Neural progenitor cell (in vitro differentiated cells): ENCODE results near the gene ESPL1. TPM values are rescaled to one million over a fixed set of nuclear protein-coding genes. Genes with fewer than 3 reads are reported as not detected.
A peak's percentile ranks its signal among the peaks of the same experiment; 100 is the strongest.

Source experiments
- DNase-seq: peaks from one replicate; pipeline ENCODE4 v3.0.0-alpha.2; 2016; ENCODE audit warnings: low spot score
- H2AFZ ChIP-seq: fragments of 200-600 bp; sonication (generic); replicated peaks from 2 replicates; pipeline ENCODE4 v1.6.1; 2016; ENCODE audit warnings: antibody characterized with exemption
- H3F3A ChIP-seq: fragments of 200-600 bp; sonication (generic); 2 replicates; pipeline ENCODE4 v1.6.1; 2016; ENCODE audit warnings: antibody characterized with exemption, low read depth
- H3K27ac ChIP-seq: fragments of 200-600 bp; sonication (generic); 2 replicates; pipeline ENCODE4 v1.5.1; 2016; ENCODE audit warnings: mild to moderate bottlenecking
- H3K27me3 ChIP-seq: fragments of 200-600 bp; sonication (generic); 2 replicates; pipeline ENCODE4 v1.6.1; 2016; ENCODE audit warnings: mild to moderate bottlenecking, moderate library complexity
- H3K36me3 ChIP-seq: fragments of 200-600 bp; sonication (generic); 2 replicates; pipeline ENCODE4 v1.5.1; 2016
- H3K4me1 ChIP-seq: fragments of 200-600 bp; sonication (generic); 2 replicates; pipeline ENCODE4 v1.6.1; 2016; ENCODE audit warnings: mixed run types
- H3K4me2 ChIP-seq: fragments of 200-600 bp; sonication (generic); 2 replicates; pipeline ENCODE4 v1.6.1; 2016
- H3K4me3 ChIP-seq: fragments of 200-600 bp; sonication (generic); 2 replicates; pipeline ENCODE4 v1.5.1; 2016
- H3K79me2 ChIP-seq: fragments of 200-600 bp; sonication (generic); 2 replicates; pipeline ENCODE4 v1.6.1; 2016; ENCODE audit warnings: low read depth
- H3K9ac ChIP-seq: fragments of 200-600 bp; sonication (generic); 2 replicates; pipeline ENCODE4 v1.6.1; 2016
- H3K9me3 ChIP-seq: fragments of 200-600 bp; sonication (generic); 2 replicates; pipeline ENCODE4 v1.5.1; 2016; ENCODE audit warnings: low read depth
- H4K20me1 ChIP-seq: fragments of 200-600 bp; sonication (generic); 2 replicates; pipeline ENCODE4 v1.6.1; 2016; ENCODE audit warnings: low read depth
- H3K27ac Mint-ChIP-seq: 3 replicates; pipeline ENCODE4 v1.8.0; 2021; ENCODE audit warnings: mixed read lengths
- H3K27me3 Mint-ChIP-seq: 2 replicates; pipeline ENCODE4 v1.8.0; 2022; ENCODE audit warnings: low read depth, mild to moderate bottlenecking, inconsistent platforms, moderate library complexity, mixed read lengths; ENCODE audit not compliant: insufficient read depth
- H3K36me3 Mint-ChIP-seq: 3 replicates; pipeline ENCODE4 v1.8.0; 2021; ENCODE audit warnings: mixed read lengths
- H3K4me1 Mint-ChIP-seq: 3 replicates; pipeline ENCODE4 v1.8.0; 2021; ENCODE audit warnings: mixed read lengths
- H3K4me3 Mint-ChIP-seq: 3 replicates; pipeline ENCODE4 v1.8.0; 2021; ENCODE audit warnings: mild to moderate bottlenecking, moderate library complexity, mixed read lengths
- H3K9me3 Mint-ChIP-seq: 3 replicates; pipeline ENCODE4 v1.8.0; 2020; ENCODE audit warnings: mixed read lengths
- EZH2 ChIP-seq: fragments of 200-600 bp; sonication (generic); IDR thresholded peaks from 2 replicates; pipeline ENCODE4 v1.6.1; 2017; ENCODE audit warnings: antibody characterized with exemption, mild to moderate bottlenecking, moderate library complexity
- EZH2phosphoT487 ChIP-seq: fragments of 200-600 bp; sonication (generic); IDR thresholded peaks from 2 replicates; pipeline ENCODE4 v1.6.1; 2017; ENCODE audit warnings: antibody characterized with exemption
- total RNA-seq: library from RNA; depleted of rRNA; stranded (reverse); fragments of >200 nt; gene quantifications from 2 replicates; pipeline ENCODE4 v1.2.3, GENCODE V29; 2015; ENCODE audit warnings: low replicate concordance
- TF ChIP-seq, protein P1 (sequence below): fragments of 200-600 bp; sonication (generic); IDR thresholded peaks from 2 replicates; pipeline ENCODE4 v1.5.1; 2017; ENCODE audit warnings: antibody characterized with exemption, mild to moderate bottlenecking

The ESPL1 gene
- total RNA-seq, 1 donor from 2014 or later: 34.3 TPM

GRCh38 chr12:53290661-53291060, 22.6 kb downstream of the ESPL1 start:
- H4K20me1 ChIP-seq: no peaks in the 10 kb centered on the region
- H3K9me3 ChIP-seq: no peaks in the 10 kb centered on the region
- Mint-ChIP-seq H3K27me3 (peaks cover 8% of the 10 kb centered on the region), H3K4me1 (peaks cover 13% of the 10 kb centered on the region), H3K4me3 (no peak overlapping the region), H3K9me3 (no peaks in the 10 kb centered on the region), H3K27ac (no peak overlapping the region), H3K36me3 (peaks cover 43% of the 10 kb centered on the region)
- no peak overlapping the region for H3K4me2 ChIP-seq
- no peak overlapping the region for H3K4me3 ChIP-seq
- TF ChIP-seq EZH2 (no peak), EZH2phosphoT487 (no peak)
- TF ChIP-seq, protein P1, sequence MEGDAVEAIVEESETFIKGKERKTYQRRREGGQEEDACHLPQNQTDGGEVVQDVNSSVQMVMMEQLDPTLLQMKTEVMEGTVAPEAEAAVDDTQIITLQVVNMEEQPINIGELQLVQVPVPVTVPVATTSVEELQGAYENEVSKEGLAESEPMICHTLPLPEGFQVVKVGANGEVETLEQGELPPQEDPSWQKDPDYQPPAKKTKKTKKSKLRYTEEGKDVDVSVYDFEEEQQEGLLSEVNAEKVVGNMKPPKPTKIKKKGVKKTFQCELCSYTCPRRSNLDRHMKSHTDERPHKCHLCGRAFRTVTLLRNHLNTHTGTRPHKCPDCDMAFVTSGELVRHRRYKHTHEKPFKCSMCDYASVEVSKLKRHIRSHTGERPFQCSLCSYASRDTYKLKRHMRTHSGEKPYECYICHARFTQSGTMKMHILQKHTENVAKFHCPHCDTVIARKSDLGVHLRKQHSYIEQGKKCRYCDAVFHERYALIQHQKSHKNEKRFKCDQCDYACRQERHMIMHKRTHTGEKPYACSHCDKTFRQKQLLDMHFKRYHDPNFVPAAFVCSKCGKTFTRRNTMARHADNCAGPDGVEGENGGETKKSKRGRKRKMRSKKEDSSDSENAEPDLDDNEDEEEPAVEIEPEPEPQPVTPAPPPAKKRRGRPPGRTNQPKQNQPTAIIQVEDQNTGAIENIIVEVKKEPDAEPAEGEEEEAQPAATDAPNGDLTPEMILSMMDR: no peak
- H3K4me1 ChIP-seq: peaks cover 3% of the 10 kb centered on the region
- no peak overlapping the region for H3K27ac ChIP-seq
- peaks cover 3% of the 10 kb centered on the region for H3K79me2 ChIP-seq
- no peak overlapping the region for H3K9ac ChIP-seq
- H3F3A ChIP-seq: peaks cover 24% of the 10 kb centered on the region
- no peaks in the 10 kb centered on the region for H3K36me3 ChIP-seq
- H3K27me3 ChIP-seq: no peaks in the 10 kb centered on the region
- H2AFZ ChIP-seq: no peak overlapping the region
- no peak for DNase-seq

GRCh38 chr12:53292426-53292825, 24.3 kb downstream of the ESPL1 start:
- Mint-ChIP-seq H3K27me3 (peaks cover 8% of the 10 kb centered on the region), H3K4me1 (peaks cover 25% of the 10 kb centered on the region), H3K36me3 (peaks cover 43% of the 10 kb centered on the region), H3K27ac (no peak overlapping the region), H3K9me3 (no peaks in the 10 kb centered on the region), H3K4me3 (no peak overlapping the region)
- Histone ChIP-seq H3K4me2 (no peak overlapping the region), H3K4me1 (peaks cover 10% of the 10 kb centered on the region), H3K27ac (no peak overlapping the region), H2AFZ (no peak overlapping the region), H3K79me2 (peaks cover 21% of the 10 kb centered on the region), H4K20me1 (peaks cover 3% of the 10 kb centered on the region), H3F3A (peaks cover 34% of the 10 kb centered on the region), H3K27me3 (no peaks in the 10 kb centered on the region), H3K36me3 (no peaks in the 10 kb centered on the region), H3K4me3 (no peak overlapping the region), H3K9ac (no peak overlapping the region), H3K9me3 (no peaks in the 10 kb centered on the region)
- TF ChIP-seq EZH2phosphoT487 (no peak), EZH2 (no peak)
- TF ChIP-seq, protein P1: no peak
- DNase-seq: no peak

GRCh38 chr12:53295070-53295890, 27.2 kb downstream of the ESPL1 start, which contains the start of gene PFDN5:
PFDN5 (plus strand) TSS chr12:53295542; CDS start chr12:53295568, 26 bp downstream.
- H3K9me3 Mint-ChIP-seq: no peaks in the 10 kb centered on the region

More at GRCh38 chr12:53295070-53295890, 27.2 kb downstream of the ESPL1 start, which contains the start of gene PFDN5:
- H3K9me3 ChIP-seq: no peaks in the 10 kb centered on the region
- no peak within 1 kb of the TSS for H3K27ac ChIP-seq
- H3K27me3 ChIP-seq: no peaks in the 10 kb centered on the region
- H3K36me3 ChIP-seq: no peaks in the 10 kb centered on the region
- peaks cover 8% of the 10 kb centered on the region for H3K27me3 Mint-ChIP-seq
- peaks cover 16% of the 10 kb centered on the region for H3K4me1 ChIP-seq
- H3F3A ChIP-seq: peaks cover 63% of the 10 kb centered on the region
- peak within 1 kb of the TSS; percentile 100 for H3K4me3 Mint-ChIP-seq
- DNase-seq: peak; percentile 92
- H3K4me2 ChIP-seq: peak within 1 kb of the TSS; percentile 91
- H3K4me3 ChIP-seq: peak within 1 kb of the TSS; percentile 71
- H2AFZ ChIP-seq: peak within 1 kb of the TSS; percentile 79
- H3K79me2 ChIP-seq: peaks cover 37% of the 10 kb centered on the region
- H3K36me3 Mint-ChIP-seq: peaks cover 33% of the 10 kb centered on the region
- H4K20me1 ChIP-seq: peaks cover 3% of the 10 kb centered on the region
- TF ChIP-seq EZH2phosphoT487 (no peak), EZH2 (no peak)
- TF ChIP-seq, protein P1: no peak
- peak within 1 kb of the TSS; percentile 66 for H3K9ac ChIP-seq
- peaks cover 39% of the 10 kb centered on the region for H3K4me1 Mint-ChIP-seq
- peak within 1 kb of the TSS; percentile 98 for H3K27ac Mint-ChIP-seq
